BE2C (cell line): ENCODE data around the gene CTDP1.

Experiments used
- DNase-seq: peaks from one replicate; pipeline ENCODE4 v3.0.0-alpha.2; 2020
- H3K27me3 ChIP-seq: fragments of 250-450 bp; sonication (Bioruptor Pico); 2 replicates; pipeline ENCODE4 v1.5.1; 2020; ENCODE audit warnings: mild to moderate bottlenecking
- H3K36me3 ChIP-seq: fragments of 250-450 bp; sonication (Bioruptor Pico); 2 replicates; pipeline ENCODE4 v1.5.1; 2020; ENCODE audit warnings: mild to moderate bottlenecking
- H3K4me1 ChIP-seq: fragments of 250-450 bp; sonication (Bioruptor Pico); 2 replicates; pipeline ENCODE4 v1.5.1; 2020
- H3K4me3 ChIP-seq: 2 replicates; pipeline ENCODE4 v1.5.1; 2011; ENCODE audit warnings: low read depth, low read length
- H3K9me3 ChIP-seq: fragments of 250-450 bp; sonication (Bioruptor Pico); 2 replicates; pipeline ENCODE4 v1.5.1; 2020
- CTCF ChIP-seq: IDR thresholded peaks from 2 replicates; pipeline ENCODE4 v1.5.1; 2012; ENCODE audit warnings: mild to moderate bottlenecking, low read depth, low read length

CTDP1 gene

GRCh38 chr18:79664525-79665125 is 15.0 kb upstream of the CTDP1 start:
- Histone ChIP-seq H3K4me3 (no peak overlapping the region), H3K27me3 (peaks cover 13% of the 10 kb centered on the region), H3K36me3 (no peaks in the 10 kb centered on the region), H3K9me3 (no peaks in the 10 kb centered on the region), H3K4me1 (no peaks in the 10 kb centered on the region)
- no peak for DNase-seq
- TF ChIP-seq CTCF: no peak

GRCh38 chr18:79668203-79668602 is 11.4 kb upstream of the CTDP1 start:
- no peak for TF ChIP-seq CTCF
- H3K27me3 ChIP-seq: peaks cover 5% of the 10 kb centered on the region; the same call in 1 of the 2 replicates
- H3K36me3 ChIP-seq: no peaks in the 10 kb centered on the region
- no peaks in the 10 kb centered on the region for H3K4me1 ChIP-seq
- H3K9me3 ChIP-seq: no peaks in the 10 kb centered on the region
- no peak for DNase-seq
- H3K4me3 ChIP-seq: no peak overlapping the region

- Histone ChIP-seq H3K36me3 (no peaks in the 10 kb centered on the region), H3K4me3 (0 out of 2 replicates have a peak overlapping the region, but pooled peaks have one; percentile 8), H3K27me3 (no peaks in the 10 kb centered on the region), H3K4me1 (no peaks in the 10 kb centered on the region), H3K9me3 (no peaks in the 10 kb centered on the region)
- TF ChIP-seq CTCF: no peak
- DNase-seq: peak; percentile 65
These were observed 6.9 kb upstream of the CTDP1 start for GRCh38 chr18:79672490-79673276.

- Histone ChIP-seq H3K36me3 (no peaks in the 10 kb centered on the region), H3K9me3 (no peaks in the 10 kb centered on the region), H3K4me1 (no peaks in the 10 kb centered on the region; the same call in 1 of the 2 replicates), H3K27me3 (no peaks in the 10 kb centered on the region), H3K4me3 (no peak overlapping the region)
- no peak for TF ChIP-seq CTCF
- no peak for DNase-seq
These were observed 2.4 kb upstream of the CTDP1 start for GRCh38 chr18:79677221-79677620.

GRCh38 chr18:79677840-79678239 is 1.8 kb upstream of the CTDP1 start:
- Histone ChIP-seq H3K4me3 (no peak overlapping the region), H3K4me1 (no peaks in the 10 kb centered on the region; the same call in 1 of the 2 replicates), H3K27me3 (no peaks in the 10 kb centered on the region), H3K9me3 (no peaks in the 10 kb centered on the region), H3K36me3 (no peaks in the 10 kb centered on the region)
- no peak for DNase-seq
- no peak for TF ChIP-seq CTCF
